WI38 (cell line): ENCODE results near the gene ATXN10.

ENCODE experiments used
- H3K4me3 ChIP-seq: 2 replicates; pipeline ENCODE4 v1.5.1; 2011; ENCODE audit warnings: low read depth, mild to moderate bottlenecking, control low read depth, low read length
- TF ChIP-seq, protein P1 (sequence below): IDR thresholded peaks from 2 replicates; pipeline ENCODE4 v1.5.1; 2012; ENCODE audit warnings: low read depth, mild to moderate bottlenecking, control low read depth, low read length

The ATXN10 gene

DNA sequence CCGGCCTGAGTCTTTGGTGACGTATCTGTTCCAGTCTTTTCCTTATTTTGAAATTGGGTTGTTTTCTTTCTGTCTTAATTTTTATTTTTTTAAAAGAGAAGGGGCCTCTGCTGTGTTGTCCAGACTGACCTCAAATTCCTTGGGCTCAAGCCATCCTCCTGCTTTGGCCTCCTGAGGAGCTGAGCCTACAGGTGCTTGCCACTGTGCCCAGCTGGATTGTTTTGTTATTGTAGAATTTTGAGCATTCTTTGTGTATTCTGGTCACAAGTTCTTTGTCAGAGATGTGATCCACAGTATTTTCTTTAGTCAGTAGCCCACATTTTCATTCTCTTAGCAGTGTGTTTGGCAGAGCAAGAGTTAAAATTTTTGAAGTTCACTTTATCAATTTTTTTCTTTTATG, 100.1 kb downstream of the ATXN10 start:
- TF ChIP-seq, protein P1, sequence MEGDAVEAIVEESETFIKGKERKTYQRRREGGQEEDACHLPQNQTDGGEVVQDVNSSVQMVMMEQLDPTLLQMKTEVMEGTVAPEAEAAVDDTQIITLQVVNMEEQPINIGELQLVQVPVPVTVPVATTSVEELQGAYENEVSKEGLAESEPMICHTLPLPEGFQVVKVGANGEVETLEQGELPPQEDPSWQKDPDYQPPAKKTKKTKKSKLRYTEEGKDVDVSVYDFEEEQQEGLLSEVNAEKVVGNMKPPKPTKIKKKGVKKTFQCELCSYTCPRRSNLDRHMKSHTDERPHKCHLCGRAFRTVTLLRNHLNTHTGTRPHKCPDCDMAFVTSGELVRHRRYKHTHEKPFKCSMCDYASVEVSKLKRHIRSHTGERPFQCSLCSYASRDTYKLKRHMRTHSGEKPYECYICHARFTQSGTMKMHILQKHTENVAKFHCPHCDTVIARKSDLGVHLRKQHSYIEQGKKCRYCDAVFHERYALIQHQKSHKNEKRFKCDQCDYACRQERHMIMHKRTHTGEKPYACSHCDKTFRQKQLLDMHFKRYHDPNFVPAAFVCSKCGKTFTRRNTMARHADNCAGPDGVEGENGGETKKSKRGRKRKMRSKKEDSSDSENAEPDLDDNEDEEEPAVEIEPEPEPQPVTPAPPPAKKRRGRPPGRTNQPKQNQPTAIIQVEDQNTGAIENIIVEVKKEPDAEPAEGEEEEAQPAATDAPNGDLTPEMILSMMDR, result no peak
- no peak overlapping the region for H3K4me3 ChIP-seq

DNA sequence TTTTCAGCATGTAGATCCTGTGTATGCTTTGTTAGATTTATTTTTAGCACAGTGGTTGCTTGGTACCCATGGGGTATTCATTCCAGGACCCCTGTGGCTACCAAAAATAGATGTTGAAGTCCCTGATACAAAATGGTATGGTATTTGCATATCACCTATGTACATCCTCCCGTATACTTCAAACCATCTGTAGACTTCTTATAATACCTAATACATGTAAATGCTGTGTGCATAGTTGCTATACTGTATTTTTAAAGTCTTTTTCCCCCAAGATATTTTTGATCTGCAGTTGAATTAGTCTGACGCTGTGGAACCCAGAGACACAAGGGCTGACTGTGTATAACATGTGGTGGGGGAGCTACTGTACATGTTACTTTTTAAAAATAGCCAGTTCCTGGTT, 101.1 kb downstream of the ATXN10 start:
- TF ChIP-seq, protein P1, result no peak
- H3K4me3 ChIP-seq, result no peak overlapping the region

GRCh38 chr22:45774001-45774670, 102.5 kb downstream of the ATXN10 start:
- TF ChIP-seq, protein P1, result no peak
- H3K4me3 ChIP-seq, result no peak overlapping the region

DNA sequence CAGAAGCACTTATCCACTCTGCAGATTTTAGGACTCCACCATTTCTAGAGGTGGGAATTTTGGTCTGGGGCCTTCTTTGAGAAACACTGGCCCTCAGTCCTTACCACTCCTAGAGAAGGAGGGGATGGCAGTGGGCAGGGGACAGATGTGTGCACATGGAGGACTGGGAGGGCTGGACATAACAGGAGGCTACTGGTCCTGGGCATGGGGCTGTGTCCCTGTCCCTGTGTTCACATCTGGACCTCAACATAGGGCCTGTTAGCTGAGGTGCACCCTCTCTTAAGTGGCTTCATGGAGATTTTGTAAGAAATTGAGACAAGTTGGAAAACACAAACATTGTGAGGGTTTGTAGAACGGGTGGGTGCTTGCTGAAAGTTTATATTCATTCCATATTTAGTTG, 103.4 kb downstream of the ATXN10 start:
- TF ChIP-seq, protein P1, result no peak
- no peak overlapping the region for H3K4me3 ChIP-seq

DNA sequence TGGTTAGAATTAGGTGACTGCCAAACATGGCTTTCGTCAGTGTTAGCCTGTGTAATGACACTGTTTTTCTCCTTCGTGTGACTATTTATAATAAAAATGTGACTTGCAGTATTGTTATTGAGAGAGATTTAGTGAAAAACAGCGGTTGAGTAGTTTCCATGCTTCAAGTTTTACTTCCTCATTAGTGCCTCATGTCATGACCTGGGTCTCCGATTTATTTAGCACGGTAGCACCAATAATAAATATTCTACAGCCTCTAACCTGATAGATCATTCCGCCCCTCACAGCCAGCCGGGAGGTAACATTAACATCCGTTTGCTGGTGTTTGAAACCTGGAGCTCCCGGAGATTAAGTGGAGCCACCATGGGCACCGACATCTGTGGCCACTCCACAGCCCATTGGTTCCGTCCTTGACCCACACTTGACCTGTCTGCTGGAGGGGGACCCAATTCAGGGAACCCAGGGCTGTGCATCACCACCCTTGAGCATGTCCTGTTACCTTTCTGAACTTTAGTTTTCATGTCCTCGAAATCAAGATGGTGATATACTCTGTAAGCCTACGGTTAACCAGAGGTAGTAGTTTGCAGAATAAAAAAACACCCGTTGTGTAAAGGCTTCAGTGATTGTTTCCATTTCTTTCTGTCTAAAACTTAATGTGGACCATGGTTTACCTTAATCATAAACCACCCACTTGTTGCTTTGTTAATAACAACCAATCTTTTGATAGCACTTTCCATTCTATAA, 104.1 kb downstream of the ATXN10 start:
- H3K4me3 ChIP-seq, result no peak overlapping the region
- TF ChIP-seq, protein P1, result no peak

DNA sequence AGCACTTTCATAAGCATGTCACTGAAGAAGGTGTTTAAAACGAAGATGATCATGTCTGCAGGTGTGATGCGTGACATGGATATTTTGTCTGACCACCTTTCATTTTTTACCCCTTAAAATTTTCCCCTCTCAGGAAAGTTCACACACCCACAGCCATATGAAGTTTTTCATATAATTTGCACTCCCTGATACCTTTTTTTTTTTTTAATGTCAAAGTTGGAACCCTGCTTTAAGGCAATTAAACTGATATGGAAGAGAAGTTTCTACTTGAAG, 104.6 kb downstream of the ATXN10 start:
- TF ChIP-seq, protein P1, result no peak
- no peak overlapping the region for H3K4me3 ChIP-seq

DNA sequence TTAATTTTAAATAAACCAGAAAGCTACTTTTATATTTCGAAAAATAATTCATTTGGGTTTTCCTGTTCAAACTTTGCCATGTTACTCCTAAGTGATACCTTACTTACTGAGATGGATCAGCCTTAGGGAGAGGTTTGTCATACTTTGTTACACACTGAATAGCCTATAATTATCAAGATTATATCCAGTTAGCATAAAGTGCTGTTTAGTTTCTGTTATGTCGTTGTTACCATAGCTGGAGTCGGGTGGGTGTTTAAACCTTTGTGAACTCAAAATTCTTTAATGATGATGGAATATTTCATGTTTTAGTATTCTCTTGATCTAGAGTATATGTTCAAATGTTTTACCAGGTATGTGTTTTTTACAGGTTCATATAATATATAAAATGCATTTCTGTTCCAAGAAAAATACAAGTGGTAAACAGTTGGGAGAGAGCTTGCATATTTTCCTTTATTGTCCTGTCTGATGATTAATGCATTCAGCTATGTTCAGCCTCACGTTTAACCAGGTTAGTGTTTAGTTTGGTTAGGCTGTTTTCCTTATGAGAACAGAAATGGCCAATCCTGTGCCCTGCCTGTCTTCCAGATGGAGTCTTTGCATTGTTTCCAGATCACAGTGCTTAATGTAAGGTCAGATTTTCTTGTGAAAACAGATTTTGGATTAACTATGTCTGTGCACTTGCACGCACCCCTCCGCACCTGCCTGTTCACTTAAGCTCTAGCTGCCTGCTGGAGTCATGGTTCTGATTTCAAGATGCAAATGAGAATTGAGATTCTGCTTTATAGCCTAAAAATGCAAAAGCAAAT, 105.6 kb downstream of the ATXN10 start:
- H3K4me3 ChIP-seq, result no peak overlapping the region
- TF ChIP-seq, protein P1, result no peak
